DND-41 (cell line): ENCODE results near the gene TM4SF5.

Experiments used
- ATAC-seq: fragments of 200-7000 bp; cut with Tn5 transposase; 3 replicates; pipeline ENCODE4 v1.9.1; 2021; ENCODE audit warnings: low read depth; ENCODE audit not compliant: insufficient read depth
- DNase-seq: peaks from one replicate; pipeline ENCODE4 v3.0.0-alpha.2; 2020
- H2AFZ ChIP-seq: 2 replicates; pipeline ENCODE4 v1.6.0; 2012; ENCODE audit warnings: low read depth, low read length
- H3K27ac ChIP-seq: 2 replicates; pipeline ENCODE4 v1.5.1; 2012; ENCODE audit warnings: low read length, inconsistent platforms
- H3K27me3 ChIP-seq: fragments of 200-600 bp; sonication (generic); 2 replicates; pipeline ENCODE4 v1.6.0; 2012; ENCODE audit warnings: low read length, mild to moderate bottlenecking, inconsistent platforms; ENCODE audit not compliant: insufficient read depth, poor library complexity
- H3K36me3 ChIP-seq: 2 replicates; pipeline ENCODE4 v1.5.1; 2012; ENCODE audit warnings: low read length, inconsistent platforms; ENCODE audit not compliant: insufficient read depth
- H3K4me1 ChIP-seq: 2 replicates; pipeline ENCODE4 v1.5.1; 2012; ENCODE audit warnings: mild to moderate bottlenecking, low read length; ENCODE audit not compliant: insufficient read depth
- H3K4me2 ChIP-seq: 2 replicates; pipeline ENCODE4 v1.6.0; 2012; ENCODE audit warnings: mild to moderate bottlenecking, moderate library complexity, low read length, inconsistent platforms; ENCODE audit not compliant: insufficient read depth
- H3K4me3 ChIP-seq, 2 experiments: fragments of 200-600 bp in 1 of 2; shearing (Covaris generic) in 1 of 2; 2 replicates each; pipeline ENCODE4 v1.5.1; 2012 to 2016; ENCODE audit warnings: inconsistent platforms in 2 of 2, low read length in 2 of 2, mild to moderate bottlenecking in 2 of 2, low read depth in 1 of 2, moderate library complexity in 1 of 2
- H3K79me2 ChIP-seq: 2 replicates; pipeline ENCODE4 v1.6.0; 2012; ENCODE audit warnings: low read length, inconsistent platforms; ENCODE audit not compliant: insufficient read depth
- H3K9ac ChIP-seq: 2 replicates; pipeline ENCODE4 v1.6.0; 2012; ENCODE audit warnings: low read depth, mild to moderate bottlenecking, inconsistent platforms, low read length, moderate library complexity
- H3K9me3 ChIP-seq: 2 replicates; pipeline ENCODE4 v1.5.1; 2012; ENCODE audit warnings: low read length, moderate library complexity, mild to moderate bottlenecking, inconsistent platforms; ENCODE audit not compliant: insufficient read depth, severe bottlenecking
- H4K20me1 ChIP-seq: 2 replicates; pipeline ENCODE4 v1.6.0; 2012; ENCODE audit warnings: low read length; ENCODE audit not compliant: insufficient read depth
- CTCF ChIP-seq: IDR thresholded peaks from 2 replicates; pipeline ENCODE4 v1.5.1; 2012; ENCODE audit warnings: borderline replicate concordance, low read length, moderate library complexity, mild to moderate bottlenecking; ENCODE audit not compliant: poor library complexity, severe bottlenecking; ENCODE audit errors: extremely low read depth
- EZH2 ChIP-seq: IDR thresholded peaks from 3 replicates; pipeline ENCODE4 v1.6.1; 2012; ENCODE audit warnings: borderline replicate concordance, low read depth, mild to moderate bottlenecking, moderate library complexity, low read length, inconsistent platforms; ENCODE audit not compliant: severe bottlenecking

TM4SF5 gene

GRCh38 chr17:4785311-4786105, 13.8 kb downstream of the TM4SF5 start:
- Histone ChIP-seq H3K27me3 (peaks cover under 1% of the 10 kb centered on the region), H3K4me3 (no peak overlapping the region), H3K9ac (no peak overlapping the region), H3K9me3 (no peaks in the 10 kb centered on the region), H3K27ac (no peak overlapping the region), H2AFZ (no peak overlapping the region), H3K79me2 (peaks cover 2% of the 10 kb centered on the region; the same call in 1 of the 2 replicates), H3K36me3 (no peaks in the 10 kb centered on the region), H3K4me1 (peaks cover 16% of the 10 kb centered on the region), H4K20me1 (no peaks in the 10 kb centered on the region), H3K4me2 (no peak overlapping the region)
- TF ChIP-seq EZH2 (no peak), CTCF (no peak)
- no peak for DNase-seq
- no peak for ATAC-seq

- TF ChIP-seq CTCF (no peak), EZH2 (no peak)
- Histone ChIP-seq H3K27ac (no peak within 1 kb of the TSS), H3K9me3 (no peaks in the 10 kb centered on the region), H3K79me2 (peaks cover 2% of the 10 kb centered on the region; the same call in 1 of the 2 replicates), H4K20me1 (no peaks in the 10 kb centered on the region), H2AFZ (no peak within 1 kb of the TSS), H3K36me3 (no peaks in the 10 kb centered on the region), H3K4me1 (peaks cover 20% of the 10 kb centered on the region), H3K4me2 (no peak within 1 kb of the TSS), H3K27me3 (no peaks in the 10 kb centered on the region), H3K9ac (no peak within 1 kb of the TSS), H3K4me3 (no peak within 1 kb of the TSS)
- no peak for ATAC-seq
- no peak for DNase-seq
These were observed 14.4 kb downstream of the TM4SF5 start, which contains the start of gene VMO1 for GRCh38 chr17:4786106-4786511. TSS of gene VMO1 (minus strand) at chr17:4786364. CDS start at chr17:4786352, 12 bp downstream.

GRCh38 chr17:4786516-4786915, 14.8 kb downstream of the TM4SF5 start:
- Histone ChIP-seq H3K9me3 (no peaks in the 10 kb centered on the region), H3K36me3 (no peaks in the 10 kb centered on the region), H3K9ac (no peak overlapping the region), H3K4me1 (peaks cover 20% of the 10 kb centered on the region), H3K79me2 (peaks cover 2% of the 10 kb centered on the region; the same call in 1 of the 2 replicates), H3K4me2 (no peak overlapping the region), H3K27me3 (no peaks in the 10 kb centered on the region), H4K20me1 (no peaks in the 10 kb centered on the region), H3K4me3 (no peak overlapping the region), H3K27ac (no peak overlapping the region), H2AFZ (no peak overlapping the region)
- TF ChIP-seq CTCF, result no peak
- TF ChIP-seq EZH2, result no peak
- DNase-seq (no peak), ATAC-seq (no peak)
